ENCODE results near the gene DCTN1.

DCTN1 gene

DNA sequence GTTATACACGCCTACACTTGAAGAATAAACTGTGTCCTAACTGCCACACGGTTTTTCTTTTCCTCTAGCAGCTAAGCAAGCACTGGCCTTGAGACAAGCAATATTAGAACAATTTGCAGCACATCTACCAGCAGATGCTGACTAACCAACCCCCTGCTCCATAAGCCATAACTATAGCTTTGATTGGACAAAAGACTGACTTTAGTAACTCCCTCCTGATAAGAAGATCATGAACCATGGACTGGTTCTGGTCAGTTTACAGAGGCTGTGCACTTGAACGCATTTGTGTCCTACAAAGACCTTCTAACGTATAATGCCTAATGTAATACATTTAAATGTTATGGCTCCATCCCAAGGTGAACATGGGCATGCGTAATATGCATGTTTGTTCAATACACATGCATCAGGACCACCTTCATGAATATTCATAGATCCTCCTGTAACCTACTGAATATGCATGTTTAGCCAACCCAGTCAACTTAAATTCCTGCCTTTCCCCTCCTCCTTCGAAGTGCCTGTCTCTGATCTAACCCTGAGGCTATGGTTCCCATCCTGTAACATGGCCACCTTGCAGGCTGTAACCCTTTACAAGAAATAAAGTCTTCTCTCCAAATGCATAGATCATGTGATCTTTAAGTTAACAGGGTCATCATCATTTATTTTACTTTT lies 63.4 kb downstream of the DCTN1 start:
- DNase-seq, result no peak

DNA sequence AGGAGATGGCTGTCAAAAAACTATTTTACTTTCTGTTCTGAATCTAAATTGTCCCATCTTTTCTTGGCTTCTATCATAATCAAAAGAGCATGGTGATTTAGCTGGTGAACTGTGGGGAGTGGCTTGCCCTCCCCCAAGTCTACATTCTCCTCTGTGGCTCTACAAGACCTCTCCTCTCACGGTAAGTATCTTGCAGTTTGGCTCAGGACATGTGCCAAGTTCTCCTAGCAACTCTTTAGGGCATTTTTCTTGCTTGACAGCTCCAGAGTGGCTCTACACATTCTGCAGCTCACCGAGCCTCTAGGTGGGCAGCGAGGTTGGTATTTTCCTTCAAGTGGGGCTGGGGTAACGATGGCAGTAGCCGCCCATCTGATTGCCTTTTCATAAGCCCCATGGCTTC lies 66.0 kb downstream of the DCTN1 start:
- DNase-seq, result no peak

DNA sequence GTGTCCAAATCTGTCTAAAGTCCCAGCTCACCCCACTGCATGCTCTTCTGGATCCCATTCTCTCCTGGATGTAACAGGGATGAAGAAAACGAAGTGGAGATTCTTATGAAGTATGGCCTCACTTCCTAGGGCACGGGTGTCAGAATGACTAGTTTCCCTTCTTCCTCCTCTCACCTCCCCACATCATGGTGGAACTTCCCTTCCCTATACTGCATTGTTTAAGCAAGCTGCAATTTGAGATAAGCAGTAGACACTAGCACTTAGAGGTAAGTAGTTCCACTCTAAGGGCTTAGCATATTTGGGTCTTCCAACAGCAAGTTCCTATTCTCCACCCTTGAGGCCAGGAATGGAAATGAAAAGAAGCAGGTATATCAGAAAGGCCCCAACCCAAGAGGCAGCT lies 66.6 kb downstream of the DCTN1 start:
- no peak for DNase-seq

DNA sequence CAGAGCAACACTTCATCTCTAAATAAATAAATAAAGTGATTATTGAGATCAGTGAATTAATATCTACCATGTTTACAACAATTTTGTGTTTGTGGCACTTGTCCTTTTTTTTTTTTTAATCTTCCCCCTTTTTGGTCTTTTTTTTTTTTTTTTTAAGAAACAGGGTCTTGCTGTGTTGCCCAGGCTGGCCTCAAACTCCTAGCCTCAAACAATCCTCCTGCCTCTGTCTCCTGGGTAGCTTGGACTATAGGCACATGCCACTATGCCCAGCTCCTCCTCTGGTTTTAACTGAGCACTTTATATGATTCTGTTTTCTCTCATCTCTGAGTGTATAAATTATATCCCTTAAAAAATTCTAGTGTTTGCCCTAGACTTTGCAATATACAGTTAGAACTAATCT lies 67.2 kb downstream of the DCTN1 start:
- no peak for DNase-seq
